ENCODE data around the gene PSG11.
A peak's percentile ranks its signal among the peaks of the same experiment; 100 is the strongest.
"Not testable (repeated sequence)": the region's sequence is repeated elsewhere in the genome, so short reads cannot be mapped to it uniquely, and the experiment has no call there.

The PSG11 gene

GRCh38 chr19:43026369-43026768 lies at the start of gene PSG11:
Gene PSG11, minus strand, starts transcription at chr19:43026469. Its CDS starts 97 bp downstream, at chr19:43026372.
- DNase-seq (ENCODE audit: low spot score): not testable (repeated sequence)

DNA sequence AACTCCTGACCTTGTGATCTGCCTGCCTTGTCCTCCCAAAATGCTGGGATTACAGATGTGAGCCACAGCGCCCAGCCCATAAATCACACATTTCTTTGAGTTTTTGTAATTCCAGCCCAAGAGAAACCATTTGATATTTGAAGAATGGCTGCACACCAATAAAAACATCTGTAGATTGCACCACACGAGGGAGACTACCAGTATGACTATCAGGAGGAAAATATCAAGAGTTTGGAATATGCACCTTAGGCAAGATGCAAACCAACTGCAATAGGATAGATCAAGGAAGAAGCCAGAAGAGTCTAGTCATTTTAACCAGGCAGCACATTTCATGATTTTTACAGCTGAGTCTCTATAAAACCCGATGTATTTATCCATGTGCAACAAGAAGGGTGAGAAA lies 36.1 kb upstream of the PSG11 start:
- not testable (repeated sequence) for DNase-seq (ENCODE audit: low spot score)

DNA sequence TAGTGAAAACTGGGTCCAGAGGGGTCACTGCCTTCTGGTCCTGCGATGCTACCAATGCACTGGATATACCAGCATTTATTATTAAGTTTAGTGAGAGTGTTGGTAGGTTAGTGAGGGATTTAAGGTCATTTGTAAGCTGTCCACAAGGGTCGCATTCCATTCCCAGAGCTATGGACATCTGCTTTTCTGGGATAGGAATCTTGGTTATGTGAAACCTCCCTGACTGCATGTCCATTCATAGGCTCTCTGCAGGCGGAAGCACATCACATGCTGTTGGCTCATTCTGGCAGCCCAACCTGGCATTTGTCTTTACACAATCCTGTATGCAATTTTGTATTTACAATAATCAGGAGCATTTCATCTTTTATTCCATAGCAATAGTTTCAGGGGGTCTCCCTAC lies 35.1 kb upstream of the PSG11 start:
- DNase-seq (ENCODE audit: low spot score): not testable (repeated sequence)

DNA sequence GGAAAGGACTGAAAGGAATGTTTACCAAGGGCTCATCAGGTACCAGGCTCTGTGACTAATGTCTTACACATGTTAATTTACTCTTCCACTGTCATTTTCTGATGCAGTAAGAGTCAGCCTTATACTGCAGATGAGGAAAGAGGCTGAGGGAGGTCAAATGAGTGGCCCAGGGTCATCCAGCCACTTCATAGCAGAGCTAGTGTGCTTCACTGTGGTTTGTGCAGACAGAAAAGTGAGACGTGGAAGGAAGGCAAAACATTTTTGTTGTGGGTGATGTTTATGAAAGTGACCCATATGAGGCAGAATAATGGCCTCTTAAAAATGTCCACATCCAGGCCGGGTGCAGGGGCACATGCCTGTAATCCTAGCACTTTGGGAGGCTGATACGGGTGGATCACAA lies 34.0 kb upstream of the PSG11 start:
- not testable (repeated sequence) for DNase-seq (ENCODE audit: low spot score)

DNA sequence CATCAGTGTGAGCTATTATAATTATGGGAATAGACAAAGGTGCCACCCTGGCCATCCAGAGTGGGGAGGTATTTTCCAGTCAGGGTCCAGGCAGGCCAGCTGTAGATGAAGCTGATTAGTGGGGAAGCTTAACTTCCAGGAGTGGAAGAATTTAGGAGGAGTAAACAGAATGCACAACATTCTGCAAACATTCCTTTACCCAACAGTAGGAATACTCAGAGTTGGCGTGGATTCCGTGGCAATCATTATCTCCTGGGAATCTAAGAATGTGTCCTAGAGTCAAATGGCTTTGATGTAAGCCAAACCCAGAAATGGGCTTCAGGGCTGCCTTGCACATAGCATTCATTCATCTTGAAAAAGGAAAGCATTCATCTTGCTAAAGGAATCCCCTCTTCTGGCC lies 33.2 kb upstream of the PSG11 start:
- DNase-seq (ENCODE audit: low spot score): not testable (repeated sequence)

GRCh38 chr19:43058440-43058839 lies 32.2 kb upstream of the PSG11 start:
- DNase-seq (ENCODE audit: low spot score): not testable (repeated sequence)

DNA sequence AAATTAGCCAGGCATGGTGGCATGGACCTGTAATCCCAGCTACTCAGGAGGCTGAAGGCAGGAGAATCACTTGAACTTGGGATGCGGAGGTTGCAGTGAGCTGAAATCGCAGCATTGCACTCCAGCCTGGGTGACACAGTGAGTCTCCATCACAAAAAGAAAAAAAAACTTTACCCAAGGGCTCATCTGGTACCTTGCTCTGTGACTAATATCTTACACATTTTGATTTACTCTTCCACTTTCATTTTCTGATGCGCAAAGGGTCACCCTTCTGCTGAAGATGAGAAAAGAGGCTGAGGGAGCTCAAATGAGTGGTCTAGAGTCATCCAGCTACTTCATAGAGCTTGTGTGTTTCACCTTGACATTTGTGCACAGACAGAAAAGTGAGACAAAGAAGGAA lies 21.7 kb upstream of the PSG11 start:
- DNase-seq (ENCODE audit: low spot score): not testable (repeated sequence)

GRCh38 chr19:43046578-43046977 lies 20.3 kb upstream of the PSG11 start:
- not testable (repeated sequence) for DNase-seq (ENCODE audit: low spot score)

DNA sequence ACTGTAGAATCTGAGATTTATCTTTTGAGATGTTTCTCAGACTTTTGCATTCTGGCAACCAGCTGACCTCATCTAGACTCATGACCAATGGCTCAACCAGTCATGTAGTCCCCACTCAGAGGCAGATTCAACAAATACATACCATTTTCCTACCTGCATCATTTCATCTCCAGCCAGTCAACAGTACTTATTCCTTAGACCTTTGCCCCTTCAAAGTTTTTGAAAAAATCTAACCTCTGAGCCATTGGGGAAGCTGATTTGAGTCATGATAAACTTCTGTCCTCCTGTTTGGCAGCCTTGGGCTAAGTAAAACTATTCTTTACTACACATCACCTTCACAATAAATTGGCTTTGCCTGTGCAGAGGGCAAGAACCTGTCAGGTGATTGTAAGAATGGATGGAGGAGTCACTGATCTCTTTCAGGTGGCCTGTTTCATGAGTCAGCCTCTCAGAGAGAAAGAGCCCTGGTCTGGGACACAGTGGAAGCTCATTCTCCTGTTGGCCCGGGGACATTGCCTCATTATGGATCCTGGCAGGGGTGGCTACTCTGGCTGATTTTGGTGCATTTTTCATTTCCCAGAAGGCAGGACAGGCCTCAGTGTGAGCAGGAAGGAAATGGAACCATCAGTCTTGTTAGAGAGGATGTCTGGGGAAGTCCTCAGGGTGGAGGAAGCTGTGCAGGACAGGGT lies 17.4 kb upstream of the PSG11 start:
- not testable (repeated sequence) for DNase-seq (ENCODE audit: low spot score)

DNA sequence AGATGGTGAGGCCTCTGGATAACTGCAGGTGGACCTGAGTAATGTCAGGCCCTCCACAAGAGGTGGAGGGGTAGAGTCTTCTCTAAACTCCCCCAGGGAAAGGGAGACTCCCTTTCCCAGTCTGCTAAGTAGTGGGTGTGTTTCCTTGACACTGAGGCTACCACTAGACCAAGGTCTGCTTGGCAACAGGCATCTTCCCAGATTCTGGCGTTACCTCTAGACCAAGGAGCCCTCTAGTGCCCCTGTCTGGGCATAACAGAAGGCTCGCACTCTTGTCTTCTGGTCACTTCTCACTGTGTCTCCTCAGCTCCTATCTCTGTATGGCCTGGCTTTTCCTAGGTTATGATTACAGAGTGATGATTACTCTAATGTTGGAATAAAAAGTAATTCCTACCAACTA lies 5.4 kb upstream of the PSG11 start:
- DNase-seq (ENCODE audit: low spot score): not testable (repeated sequence)

GRCh38 chr19:43028866-43029265 lies 2.6 kb upstream of the PSG11 start:
- no peak for DNase-seq (ENCODE audit: low spot score)

DNA sequence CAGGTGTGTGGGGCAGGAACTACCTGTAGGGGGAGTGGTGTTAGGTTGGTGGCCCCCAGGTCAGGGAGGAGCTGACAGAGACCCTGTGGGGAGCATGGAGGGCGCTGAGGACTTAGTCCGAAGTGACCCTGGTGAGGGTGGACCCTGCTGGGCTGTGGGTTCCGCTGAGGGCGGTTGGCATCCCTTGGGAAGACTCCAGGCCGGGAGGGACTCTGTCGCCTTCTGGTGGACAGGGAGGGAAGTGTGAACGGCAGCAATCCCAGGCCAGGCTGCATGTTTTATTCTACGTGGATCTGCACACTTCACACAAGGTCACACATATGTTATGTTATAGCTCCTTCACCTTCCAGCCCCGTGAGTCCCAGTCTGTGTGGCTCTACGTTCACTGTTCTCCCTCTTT lies 1.7 kb upstream of the PSG11 start:
- not testable (repeated sequence) for DNase-seq (ENCODE audit: low spot score)

- DNase-seq (ENCODE audit: low spot score): not testable (repeated sequence)
Measured at GRCh38 chr19:43027061-43027460, 792 bp upstream of the PSG11 start.

DNA sequence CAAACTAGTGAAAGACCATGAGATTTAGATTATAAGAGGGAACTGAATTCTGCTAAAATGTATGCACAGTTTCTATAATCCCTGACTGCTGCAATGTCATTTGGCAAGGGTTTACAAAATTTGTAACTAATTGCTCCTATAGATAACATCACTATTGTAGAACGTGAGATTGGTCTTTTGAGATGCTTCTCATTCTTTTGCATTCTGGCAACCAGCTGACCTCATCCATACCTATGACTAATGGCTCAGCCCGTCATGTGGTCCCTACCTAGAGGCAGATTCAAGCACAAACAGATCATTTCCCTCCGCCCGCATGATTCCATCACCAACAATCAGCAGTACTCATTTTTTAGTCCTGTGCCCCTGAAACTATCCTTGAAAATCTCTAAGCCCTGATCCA lies 4.2 kb downstream of the PSG11 start:
- peak; percentile 8 for DNase-seq (ENCODE audit: low spot score)

DNA sequence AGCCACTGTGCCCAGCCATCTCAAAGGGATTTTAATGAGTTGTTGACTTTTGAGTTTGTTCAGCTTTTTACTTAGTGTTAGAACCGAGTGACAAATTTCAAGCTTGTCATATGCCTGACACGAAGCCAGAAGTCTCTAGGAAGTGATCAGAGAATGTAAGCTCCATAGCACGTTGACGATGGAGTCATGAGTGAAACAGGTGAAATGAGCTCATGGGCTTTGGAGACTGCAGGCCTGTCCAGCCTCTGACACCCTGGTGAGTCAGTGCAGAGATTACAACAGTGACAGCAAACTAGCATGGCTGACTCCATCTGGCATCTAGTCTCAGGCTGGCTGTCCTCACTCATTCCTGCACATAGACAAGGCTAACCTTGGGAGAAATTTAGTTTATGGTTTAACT lies 4.6 kb downstream of the PSG11 start:
- DNase-seq (ENCODE audit: low spot score): peak; percentile 59

- not testable (repeated sequence) for DNase-seq (ENCODE audit: low spot score)
Measured at GRCh38 chr19:43019588-43019987, 6.7 kb downstream of the PSG11 start.

DNA sequence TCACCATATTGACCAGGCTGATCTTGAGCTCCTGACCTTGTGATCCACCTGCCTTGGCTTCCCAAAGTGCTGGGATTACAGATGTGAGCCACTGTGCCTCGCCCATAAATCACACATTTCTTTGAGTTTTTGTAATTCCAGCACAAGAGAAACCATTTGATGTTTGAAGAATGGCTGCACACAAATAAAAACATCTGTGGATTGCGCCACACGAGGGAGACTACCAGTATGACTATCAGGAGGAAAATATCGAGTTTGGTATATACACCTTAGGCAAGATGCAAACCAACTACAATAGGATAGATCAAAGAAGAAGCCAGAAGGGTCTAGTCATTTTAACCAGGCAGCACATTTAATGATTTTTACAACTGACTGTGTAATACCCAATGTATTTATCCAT lies 20.4 kb downstream of the PSG11 start:
- DNase-seq (ENCODE audit: low spot score): not testable (repeated sequence)

DNA sequence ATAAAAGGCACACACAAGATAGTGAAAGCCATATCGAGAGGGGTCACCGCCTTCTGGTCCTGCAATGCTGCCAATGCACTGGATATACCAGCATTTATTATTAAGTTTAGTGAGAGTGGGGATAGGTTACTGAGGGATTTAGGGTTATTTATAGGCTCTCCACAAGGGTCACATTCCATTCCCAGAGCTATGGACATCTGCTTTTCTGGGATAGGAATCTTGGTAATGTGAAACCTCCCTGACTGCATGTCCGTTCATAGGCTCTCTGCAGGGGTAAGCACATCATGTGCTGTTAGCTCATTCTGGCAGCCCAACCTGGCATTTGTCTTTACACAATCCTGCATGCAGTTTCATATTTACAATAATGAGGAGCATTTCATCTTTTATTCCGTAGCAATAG lies 21.4 kb downstream of the PSG11 start:
- DNase-seq (ENCODE audit: low spot score): not testable (repeated sequence)

GRCh38 chr19:43003634-43004033 lies 22.6 kb downstream of the PSG11 start:
- DNase-seq (ENCODE audit: low spot score): not testable (repeated sequence)

DNA sequence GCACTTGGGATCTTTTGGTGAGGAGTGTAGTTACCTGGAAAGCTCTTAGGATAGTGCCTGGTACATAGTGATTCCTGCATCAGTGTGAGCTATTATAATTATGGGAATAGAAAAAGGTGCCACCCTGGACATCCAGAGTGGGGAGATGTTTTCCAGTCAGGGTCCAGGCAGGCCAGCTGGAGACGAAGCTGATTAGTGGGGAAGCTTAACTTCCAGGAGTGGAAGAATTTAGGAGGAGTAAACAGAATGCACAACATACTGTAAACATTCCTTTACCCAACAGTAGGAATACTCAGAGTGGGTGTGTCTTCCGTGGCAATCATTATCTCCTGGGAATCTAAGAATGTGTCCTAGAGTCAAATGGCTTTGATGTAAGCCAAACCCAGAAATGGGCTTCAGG lies 23.3 kb downstream of the PSG11 start:
- not testable (repeated sequence) for DNase-seq (ENCODE audit: low spot score)

GRCh38 chr19:42996161-42996560 lies 30.1 kb downstream of the PSG11 start:
- DNase-seq (ENCODE audit: low spot score): not testable (repeated sequence)

DNA sequence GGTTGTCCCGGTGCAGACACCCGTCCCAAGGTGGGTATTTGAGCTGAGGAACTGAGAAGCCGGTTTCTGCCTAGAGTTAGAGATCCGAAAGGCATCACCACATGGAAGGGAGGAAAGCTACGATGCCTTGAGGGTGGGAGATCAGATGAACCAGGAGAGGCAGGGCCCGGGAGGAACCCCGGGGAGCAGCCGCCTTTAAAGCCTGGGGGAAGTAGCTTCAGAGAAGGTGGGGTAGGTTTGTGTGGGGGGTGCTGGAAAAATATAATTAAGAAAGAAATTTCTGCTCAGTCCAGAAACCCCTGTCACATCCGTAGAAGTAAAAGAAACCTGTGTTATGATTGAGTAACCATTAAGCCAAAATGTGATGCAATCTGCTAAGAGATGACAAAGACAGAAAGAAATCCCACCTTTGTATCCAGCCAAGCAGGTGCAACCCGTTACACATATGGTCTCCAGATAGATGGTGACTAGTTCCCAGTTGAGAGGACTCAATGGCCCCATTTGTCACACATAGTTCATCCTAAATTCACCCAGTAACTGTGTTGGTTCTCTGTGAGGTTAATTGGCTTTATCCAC lies 34.2 kb downstream of the PSG11 start:
- not testable (repeated sequence) for DNase-seq (ENCODE audit: low spot score)

DNA sequence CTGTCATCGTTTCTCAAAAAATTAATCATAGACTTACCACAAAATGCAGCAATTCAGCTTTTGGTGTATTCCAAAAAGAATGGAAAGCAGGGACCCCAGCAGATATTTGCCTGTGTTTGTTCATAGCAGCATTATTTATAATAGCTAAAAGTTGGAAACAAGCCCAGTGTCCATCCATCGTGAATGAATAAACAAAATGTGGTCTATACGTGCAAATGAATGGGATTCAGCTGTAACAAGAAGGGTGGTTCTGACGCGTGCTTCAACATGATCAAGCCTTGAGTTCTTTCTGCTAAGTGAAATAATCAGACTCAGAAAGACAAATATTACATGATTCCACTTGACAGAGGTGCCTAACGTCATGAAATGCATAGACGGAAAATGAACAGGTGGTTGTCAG lies 36.4 kb downstream of the PSG11 start:
- no peak for DNase-seq (ENCODE audit: low spot score)

- not testable (repeated sequence) for DNase-seq (ENCODE audit: low spot score)
Measured at GRCh38 chr19:42989186-42989585, 37.1 kb downstream of the PSG11 start.

Measured in hepatic stellate cell (primary cell).